HepG2 (cell line): Measurements from ENCODE around the gene CPT1B. TPM values are rescaled to one million over a fixed set of nuclear protein-coding genes. Genes with fewer than 3 reads are reported as not detected.

Source experiments
- ATAC-seq: fragments of 200-7000 bp; cut with Tn5 transposase; 3 replicates; pipeline ENCODE4 v1.9.1; 2020; ENCODE audit warnings: mild to moderate bottlenecking, moderate library complexity
- BruUV-seq: library from RNA; stranded (reverse); fragments of 400-500 nt; replicated peaks from 2 replicates; lab custom pipeline; 2021; lab: Mats Ljungman, UMichigan
- CTCF ChIA-PET: fragments of 300-600 bp; formaldehyde crosslinking; extraction: SDS; loops from one replicate; lab custom pipeline; 2021; ENCODE audit warnings: low total read pairs, inconsistent platforms, low intra/inter-chr PET ratio; lab: Yijun Ruan, JAX
- POLR2A ChIA-PET: fragments of 350-600 bp; sonication (Branson Sonifier 250); formaldehyde crosslinking; loops from one replicate; lab custom pipeline; 2020; ENCODE audit warnings: antibody characterized with exemption, inconsistent platforms; lab: Yijun Ruan, JAX
- DNase-seq: peaks from one replicate; pipeline ENCODE4 v3.0.0-alpha.2; 2015; ENCODE audit warnings: low spot score
- FAIRE-seq: peaks from 3 replicates; lab custom pipeline; 2011; peaks lifted over from hg19 to GRCh38; lab: Jason Lieb, UNC
- H2AFZ ChIP-seq: one replicate; pipeline ENCODE4 v1.6.1; 2011; ENCODE audit warnings: low read length, inconsistent platforms
- H3K27ac ChIP-seq: fragments of 300-600 bp; 3 replicates; pipeline ENCODE4 v1.8.0; 2011; ENCODE audit warnings: mixed run types, mild to moderate bottlenecking, mixed read lengths, low read length, inconsistent platforms; ENCODE audit not compliant: insufficient read depth; ENCODE audit errors: extremely low read length
- H3K27me3 ChIP-seq, 2 experiments: fragments of 200-600 bp in 1 of 2; 2 replicates in 1 of 2; 3 replicates in 1 of 2; pipeline versions ENCODE4 v1.6.0 to v1.8.0; 2011; ENCODE audit warnings: low read length in 2 of 2, mild to moderate bottlenecking in 2 of 2, moderate library complexity in 2 of 2, inconsistent platforms in 1 of 2; ENCODE audit not compliant: insufficient read depth in 2 of 2, control insufficient read depth in 1 of 2
- H3K36me3 ChIP-seq, 2 experiments: fragments of 200-600 bp in 1 of 2; replicated peaks in 1 of 2; 2 replicates in 1 of 2; 3 replicates in 1 of 2; pipeline versions ENCODE4 v1.5.1 to v1.8.0; 2011; ENCODE audit warnings: low read length in 2 of 2, inconsistent platforms in 1 of 2; ENCODE audit not compliant: insufficient read depth in 2 of 2, control insufficient read depth in 1 of 2
- H3K4me1 ChIP-seq: 2 replicates; pipeline ENCODE4 v1.5.1; 2012; ENCODE audit warnings: low read length, inconsistent platforms; ENCODE audit not compliant: insufficient read depth
- H3K4me2 ChIP-seq: 2 replicates; pipeline ENCODE4 v1.6.0; 2011; ENCODE audit warnings: low read depth, low read length, inconsistent platforms
- H3K4me3 ChIP-seq, 3 experiments: fragments of 200-600 bp in 1 of 3; sonication (generic), shearing (Covaris generic) in 1 of 3; replicated peaks in 1 of 3; 2 replicates each; pipeline ENCODE4 v1.5.1; 2011 to 2016; ENCODE audit warnings: low read length in 3 of 3, inconsistent platforms in 2 of 3, low read depth in 2 of 3, mild to moderate bottlenecking in 2 of 3, control low read depth in 1 of 3, mixed read lengths in 1 of 3; ENCODE audit not compliant: insufficient read depth in 1 of 3
- H3K79me2 ChIP-seq: one replicate; pipeline ENCODE4 v1.6.1; 2011; ENCODE audit warnings: low read length, inconsistent platforms; ENCODE audit not compliant: insufficient read depth
- H3K9ac ChIP-seq: 2 replicates; pipeline ENCODE4 v1.6.0; 2011; ENCODE audit warnings: mild to moderate bottlenecking, low read depth, low read length, inconsistent platforms; ENCODE audit not compliant: insufficient read depth
- H3K9me3 ChIP-seq: 2 replicates; pipeline ENCODE4 v1.5.1; 2012; ENCODE audit warnings: mild to moderate bottlenecking, low read length
- H4K20me1 ChIP-seq: 2 replicates; pipeline ENCODE4 v1.6.0; 2011; ENCODE audit warnings: inconsistent platforms, mild to moderate bottlenecking, low read length, moderate library complexity; ENCODE audit not compliant: insufficient read depth
- CREB3 ChIP-seq: sonication (generic); formaldehyde crosslinking; IDR thresholded peaks from 2 replicates; pipeline ENCODE4 v1.5.0; 2020; ENCODE audit warnings: missing genetic modification reagents
- MED1 ChIP-seq: sonication (generic); formaldehyde crosslinking; IDR thresholded peaks from 2 replicates; pipeline ENCODE4 v1.4.0; 2020; ENCODE audit warnings: missing genetic modification reagents
- RBFOX2 ChIP-seq: fragments of 200-400 bp; formaldehyde crosslinking; IDR thresholded peaks from 2 replicates; pipeline ENCODE4 v1.6.1; 2017; ENCODE audit warnings: low read depth, mild to moderate bottlenecking, low read length
- THAP11 ChIP-seq: IDR thresholded peaks from 2 replicates; pipeline ENCODE4 v1.6.1; 2016; ENCODE audit warnings: missing biosample characterization, missing genetic modification reagents
- ZNF441 ChIP-seq: sonication (generic); formaldehyde crosslinking; IDR thresholded peaks from 2 replicates; pipeline ENCODE4 v1.7.0; 2021; ENCODE audit warnings: missing genetic modification reagents, borderline replicate concordance
- WGBS: methylation state at CpG from one replicate; pipeline ENCODE4 v1.1.6; 2017; ENCODE audit warnings: low lambda C conversion rate; 5-methylcytosine and 5-hydroxymethylcytosine counted together
- in situ Hi-C: cut with HindIII; loops from 2 replicates; pipeline ENCODE4 v1.10.0; 2017; ENCODE audit warnings: low pct_unique_long_range_greater_than_20kb; ENCODE audit not compliant: extremely low pct_ligation_motif_present
- intact Hi-C: fragments of 100-400 bp; cut with micrococcal nuclease; formaldehyde crosslinking; loops from one replicate; pipeline ENCODE4 v1.10.0; 2022; ENCODE audit not compliant: unreplicated experiment
- polyA plus RNA-seq, 8 experiments: library from polyadenylated mRNA; depleted of rRNA in 3 of 8; stranded (reverse) in 7 of 8; unstranded in 1 of 8; fragments of >200 nt; fragmentation: Illumina TruSeq in 4 of 8; extraction: Trizol in 4 of 8; gene quantifications; 2 replicates each; pipeline versions ENCODE4 v1.2.1 to v1.2.3, GENCODE V29; 2011 to 2016; ENCODE audit warnings: low read depth in 4 of 8, missing spikeins in 1 of 8, mixed read lengths in 1 of 8; ENCODE audit not compliant: insufficient read depth in 1 of 8
- total RNA-seq, 5 experiments: library from RNA; depleted of rRNA; stranded (reverse); fragments of >200 nt; fragmentation: Illumina TruSeq; extraction: Trizol; gene quantifications; 2 replicates each; pipeline ENCODE4 v1.2.3, GENCODE V29; 2016; ENCODE audit warnings: low read depth in 1 of 5

The CPT1B gene
- total and polyA plus RNA-seq, 2 of the 13 experiments (the other 11 are each of a cell fraction or from before 2014, with no cell fraction given): 9.2 to 19.5 TPM

- Histone ChIP-seq H3K79me2 (no peaks in the 10 kb centered on the region), H4K20me1 (no peaks in the 10 kb centered on the region), H3K27ac (no peak overlapping the region), H3K4me1 (peaks cover 9% of the 10 kb centered on the region; the same call in 1 of the 2 replicates), H3K27me3 (peaks cover 0 to 6% of the 10 kb centered on the region in 2 experiments; a peak in 3 of 5 replicates), H3K4me2 (no peak overlapping the region), H2AFZ (no peak overlapping the region), H3K4me3 (no peak overlapping the region), H3K9ac (no peak overlapping the region), H3K36me3 (no peaks in the 10 kb centered on the region), H3K9me3 (no peaks in the 10 kb centered on the region)
- no TSS peak for BruUV-seq
- FAIRE-seq: no peak
- no peak for ATAC-seq
- in situ Hi-C loops: no loop called here
- intact Hi-C loops: no loop called here
- WGBS: 90% methylated on average over 12 of the region's 20 CpGs
- CTCF ChIA-PET: no interaction called here
- no peak for DNase-seq
- POLR2A ChIA-PET: no interaction called here
- TF ChIP-seq THAP11 (no peak), MED1 (CRISPR knock-in tag) (no peak), CREB3 (CRISPR knock-in tag) (no peak), RBFOX2 (no peak)
Measured at GRCh38 chr22:50605613-50606074, 27.4 kb upstream of the CPT1B start.

GRCh38 chr22:50605002-50605612, 26.9 kb upstream of the CPT1B start:
- intact Hi-C loops (no loop called here), in situ Hi-C loops (no loop called here)
- Histone ChIP-seq H3K27ac (no peak overlapping the region), H2AFZ (no peak overlapping the region), H3K4me2 (no peak overlapping the region), H3K27me3 (peaks cover 0 to 3% of the 10 kb centered on the region in 2 experiments; a peak in 2 of 5 replicates), H4K20me1 (no peaks in the 10 kb centered on the region), H3K79me2 (no peaks in the 10 kb centered on the region), H3K36me3 (no peaks in the 10 kb centered on the region), H3K4me1 (peaks cover 9% of the 10 kb centered on the region; the same call in 1 of the 2 replicates), H3K9ac (no peak overlapping the region), H3K4me3 (no peak overlapping the region), H3K9me3 (no peaks in the 10 kb centered on the region)
- BruUV-seq: no TSS peak
- CTCF ChIA-PET: no interaction called here
- DNase-seq: no peak
- ATAC-seq: no peak
- WGBS: 89% methylated on average over 20 of the region's 23 CpGs
- FAIRE-seq: no peak
- TF ChIP-seq ZNF441 (CRISPR knock-in tag): no peak
- POLR2A ChIA-PET: no interaction called here
